AG20443 (cell line): ENCODE data around the gene TMEM138.

Experiments
- DNase-seq: peaks from one replicate; pipeline ENCODE4 v3.0.0; 2012; ENCODE audit warnings: low spot score, mixed read lengths

The TMEM138 gene

DNA sequence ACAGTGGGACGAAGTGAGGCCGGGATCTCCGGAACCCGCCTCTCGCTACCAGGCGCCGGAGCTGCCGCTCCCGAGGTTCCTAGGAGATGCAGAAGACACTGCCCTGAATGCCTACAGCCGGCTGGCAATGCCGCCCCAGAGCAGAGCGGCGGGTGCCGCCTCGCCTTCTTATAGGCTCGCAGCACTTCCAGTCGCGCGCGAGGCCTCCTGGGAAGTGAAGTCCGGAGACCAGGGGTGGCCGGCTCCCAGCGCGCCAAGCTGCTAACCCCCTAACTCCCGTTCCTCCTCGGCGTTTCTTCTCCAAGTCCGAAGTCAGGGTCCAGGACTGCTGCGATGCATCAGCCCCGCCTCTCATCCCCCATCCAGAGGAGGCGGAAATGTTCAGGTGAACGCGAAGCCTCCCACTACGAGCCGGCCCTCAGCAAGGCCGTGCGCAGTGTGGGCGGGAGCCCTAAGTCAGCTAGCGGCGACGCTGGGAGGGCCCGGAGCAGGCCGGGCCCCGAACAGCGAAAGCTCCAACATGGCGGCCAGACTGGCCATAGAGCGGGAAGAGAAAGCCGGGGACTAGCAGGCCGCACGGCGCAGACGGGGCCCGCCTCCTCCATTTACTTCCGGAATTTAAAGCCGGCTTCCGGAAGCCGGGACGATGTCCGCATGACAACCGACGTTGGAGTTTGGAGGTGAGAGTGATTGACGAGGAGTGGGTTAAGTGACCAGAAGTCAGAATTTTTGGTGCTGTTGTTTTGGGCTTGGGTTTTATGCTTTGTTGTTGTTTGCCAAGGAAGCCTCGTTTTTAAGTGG lies at the start of gene TMEM138, which contains the start of gene CYB561A3:
TSS of gene TMEM138 (plus strand) at position 634 of the 801 bp plus-strand sequence. CDS start 2,017 bp downstream, outside the sequence.
TSS of gene CYB561A3 (minus strand) at position 142 of the 801 bp plus-strand sequence. CDS start 5,169 bp downstream, outside the sequence.
- peak; percentile 96 for DNase-seq

DNA sequence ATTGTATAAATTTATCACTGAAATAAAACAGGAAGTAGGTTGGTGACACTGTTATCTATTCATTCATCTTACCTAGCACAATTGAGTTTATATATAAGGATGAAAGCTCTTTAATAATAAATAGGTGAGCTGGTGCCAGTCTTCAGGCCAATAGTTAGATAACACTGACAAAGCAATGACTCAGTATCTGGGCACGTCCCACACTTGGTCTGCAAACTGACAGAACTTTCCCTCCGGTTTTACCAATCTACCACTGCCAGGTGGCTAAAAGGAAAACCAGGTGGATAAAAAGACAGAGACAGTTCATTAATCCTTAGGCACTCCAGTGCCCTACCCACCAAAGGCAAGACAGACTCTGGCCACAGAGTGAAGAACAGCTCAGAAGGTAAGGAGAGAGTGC lies 46.9 kb upstream of the TMEM138 start:
- no peak for DNase-seq

DNA sequence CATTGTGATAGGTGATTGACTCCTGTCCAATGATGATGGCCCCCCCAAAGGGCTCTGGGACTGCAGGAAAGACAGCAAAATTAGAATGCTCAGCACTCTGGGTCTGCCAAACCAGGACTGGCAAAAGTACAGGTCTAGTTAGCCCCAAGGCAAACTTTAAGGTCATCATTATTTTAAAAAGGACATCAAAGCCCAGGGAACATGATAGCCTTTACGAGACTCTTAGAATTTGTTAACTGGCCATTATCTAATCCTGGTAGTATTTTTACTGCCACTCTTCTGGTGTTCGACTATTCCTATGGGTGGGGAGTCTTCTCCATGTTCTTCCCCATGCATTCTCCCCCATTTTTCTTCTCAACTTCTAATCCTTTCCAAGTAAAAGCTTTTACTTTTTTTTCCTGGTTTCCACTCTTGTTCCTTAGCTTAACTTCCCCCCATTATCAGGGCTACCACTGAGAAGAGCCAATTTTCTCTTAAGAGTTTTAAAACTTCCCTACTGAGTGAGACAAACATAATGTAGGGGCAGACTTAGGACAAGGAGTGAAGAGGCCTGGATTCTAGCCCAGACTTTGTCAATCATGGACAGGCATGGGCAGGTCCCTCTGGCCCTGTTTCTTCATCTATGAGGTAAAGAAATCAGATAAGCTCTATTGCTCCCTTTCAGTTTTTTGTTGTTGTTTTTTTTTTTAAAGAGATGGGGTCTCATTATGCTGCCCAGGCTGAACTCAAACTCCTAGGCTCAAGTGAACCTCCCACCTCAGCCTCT lies 36.3 kb upstream of the TMEM138 start:
- no peak for DNase-seq

DNA sequence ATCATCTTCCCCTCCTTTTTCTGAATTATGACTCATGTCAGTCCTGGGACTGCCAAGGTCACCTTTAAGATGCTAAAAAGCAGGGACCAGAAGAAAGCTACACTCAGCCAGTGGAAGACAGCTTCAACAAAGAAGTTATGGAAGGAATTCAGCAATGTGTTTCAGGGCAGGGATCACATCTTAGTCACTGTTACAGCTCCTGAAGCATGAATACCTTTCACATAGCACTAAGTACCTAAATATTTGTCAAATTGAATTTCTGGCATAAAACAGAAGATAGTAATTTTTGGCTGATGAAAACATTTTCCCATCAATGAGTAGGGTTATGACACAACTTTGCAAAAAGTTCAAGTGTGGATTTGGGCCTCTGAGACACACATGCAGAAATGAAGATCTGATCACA lies 34.5 kb upstream of the TMEM138 start:
- peak; percentile 30 for DNase-seq

DNA sequence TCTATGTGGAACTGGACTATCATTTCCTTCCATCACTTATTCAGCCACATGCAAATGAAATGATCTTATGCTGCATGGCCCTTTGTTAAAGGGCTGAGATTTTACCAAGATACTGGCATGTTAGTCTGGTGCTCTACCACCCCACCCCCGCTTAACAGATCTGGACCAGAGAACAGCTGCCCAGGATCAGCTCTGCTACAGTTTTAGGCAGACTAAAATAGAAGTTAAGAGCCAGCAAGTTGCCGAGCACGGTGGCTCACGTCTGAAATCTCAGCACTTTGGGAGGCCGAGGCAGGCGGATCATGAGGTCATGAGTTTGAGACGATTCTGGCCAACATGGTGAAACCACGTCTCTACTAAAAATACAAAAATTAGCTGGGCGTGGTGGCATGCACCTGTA lies 33.8 kb upstream of the TMEM138 start:
- no peak for DNase-seq

DNA sequence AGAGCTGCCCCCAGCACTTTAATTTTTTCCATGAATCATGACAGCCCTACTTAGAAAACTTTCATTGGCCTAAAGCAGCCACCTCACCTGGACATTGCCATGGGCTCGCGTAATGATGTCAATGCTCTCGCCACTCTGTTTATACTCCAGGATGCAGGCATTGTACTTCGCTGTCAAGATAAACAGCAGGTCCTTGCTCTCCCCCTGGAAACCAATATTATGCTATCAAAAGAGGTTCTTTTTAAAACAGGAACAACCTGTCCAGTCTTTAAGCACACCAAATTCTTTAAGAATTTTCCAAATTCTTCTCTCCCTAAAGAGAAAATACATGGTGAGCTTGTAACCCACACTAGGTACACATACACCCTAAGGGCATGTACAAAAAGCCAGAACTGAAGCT lies 32.3 kb upstream of the TMEM138 start:
- no peak for DNase-seq

DNA sequence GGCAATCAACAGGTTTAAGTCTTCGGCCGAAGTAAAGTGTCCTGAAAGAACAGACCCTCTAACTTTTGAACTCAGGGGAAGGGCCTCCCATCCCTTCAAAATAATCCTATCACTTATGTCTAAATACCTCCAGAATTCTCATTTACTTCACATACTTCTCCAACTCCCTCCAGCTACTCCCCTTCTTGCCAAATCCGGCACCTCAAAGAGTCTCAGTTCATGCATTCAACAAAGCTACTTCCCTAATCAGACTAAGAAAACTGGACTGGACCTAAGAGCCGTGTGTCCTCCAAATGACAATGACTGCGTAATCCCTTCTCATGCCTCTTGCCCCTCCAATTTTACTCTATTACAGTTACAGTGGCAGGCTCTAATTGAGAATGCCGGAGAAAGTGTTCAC lies 30.5 kb upstream of the TMEM138 start:
- DNase-seq, result no peak

DNA sequence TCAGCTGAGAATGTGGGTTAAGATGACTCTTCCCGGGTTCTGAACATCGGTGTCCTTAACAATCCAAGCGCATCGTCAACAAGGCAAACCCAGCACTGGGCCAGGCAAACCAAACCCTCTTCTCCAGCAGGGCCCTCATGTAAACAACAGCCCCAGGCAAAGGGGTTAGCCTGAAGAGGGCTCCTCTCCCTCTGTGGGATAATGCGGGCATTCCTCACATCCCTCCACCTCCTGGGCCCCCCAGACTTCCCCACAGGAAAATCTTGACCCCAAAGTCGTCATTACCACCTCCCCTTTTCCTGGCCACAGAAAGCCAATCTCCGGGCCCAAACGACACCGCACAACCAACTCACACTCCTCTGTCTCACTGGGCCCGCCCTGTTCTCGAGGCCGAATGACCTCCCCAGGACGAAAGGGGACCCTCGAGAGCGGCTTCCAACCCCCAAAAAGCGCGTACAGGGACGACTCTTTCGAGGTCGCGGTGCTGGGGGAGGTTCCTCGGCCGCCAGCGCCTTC lies 29.8 kb upstream of the TMEM138 start:
- peak; percentile 67 for DNase-seq

DNA sequence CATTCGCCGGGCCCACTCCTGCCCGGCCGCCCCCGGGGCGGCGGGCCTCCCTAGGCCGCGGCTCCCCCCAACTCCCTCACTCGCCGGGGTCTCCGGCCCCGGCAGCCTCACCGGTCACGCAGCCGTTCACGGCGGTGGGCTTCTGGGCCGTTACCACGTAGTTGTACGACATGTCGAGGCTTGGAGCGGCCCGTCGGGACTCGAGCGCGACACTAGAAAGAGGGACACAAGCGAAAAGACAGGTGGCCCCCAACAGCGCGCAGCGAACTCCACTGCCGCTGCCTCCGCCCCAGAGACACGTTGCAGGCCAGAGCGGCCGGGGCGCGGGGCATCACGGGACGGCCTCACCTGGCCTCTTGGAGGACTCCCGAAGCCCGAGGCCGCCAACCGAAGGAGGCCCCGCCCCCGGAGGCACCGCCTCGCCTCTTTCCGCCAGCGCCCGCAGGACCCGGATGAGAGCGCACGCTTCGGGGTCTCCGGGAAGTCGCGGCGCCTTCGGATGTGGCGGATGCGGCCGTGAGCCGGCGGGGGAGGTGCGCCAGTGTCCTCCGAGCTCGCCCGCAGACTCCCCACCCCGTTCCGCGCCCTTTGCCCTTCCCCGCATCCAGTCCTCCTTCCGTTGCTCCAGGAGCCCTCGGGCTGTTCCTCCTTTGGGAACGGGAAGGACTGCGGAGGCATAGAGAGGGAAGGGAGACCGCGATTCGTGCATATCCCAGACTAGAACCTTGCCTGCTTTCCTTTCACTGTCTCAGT lies 29.2 kb upstream of the TMEM138 start, which contains the start of the genes DDB1 and TKFC:
TSS of gene DDB1 (minus strand) at position 309 of the 753 bp plus-strand sequence. CDS start at position 172, 137 bp downstream.
TSS of gene TKFC (plus strand) at position 432 of the 753 bp plus-strand sequence. CDS start 1,501 bp downstream, outside the sequence.
- peak; percentile 96 for DNase-seq

DNA sequence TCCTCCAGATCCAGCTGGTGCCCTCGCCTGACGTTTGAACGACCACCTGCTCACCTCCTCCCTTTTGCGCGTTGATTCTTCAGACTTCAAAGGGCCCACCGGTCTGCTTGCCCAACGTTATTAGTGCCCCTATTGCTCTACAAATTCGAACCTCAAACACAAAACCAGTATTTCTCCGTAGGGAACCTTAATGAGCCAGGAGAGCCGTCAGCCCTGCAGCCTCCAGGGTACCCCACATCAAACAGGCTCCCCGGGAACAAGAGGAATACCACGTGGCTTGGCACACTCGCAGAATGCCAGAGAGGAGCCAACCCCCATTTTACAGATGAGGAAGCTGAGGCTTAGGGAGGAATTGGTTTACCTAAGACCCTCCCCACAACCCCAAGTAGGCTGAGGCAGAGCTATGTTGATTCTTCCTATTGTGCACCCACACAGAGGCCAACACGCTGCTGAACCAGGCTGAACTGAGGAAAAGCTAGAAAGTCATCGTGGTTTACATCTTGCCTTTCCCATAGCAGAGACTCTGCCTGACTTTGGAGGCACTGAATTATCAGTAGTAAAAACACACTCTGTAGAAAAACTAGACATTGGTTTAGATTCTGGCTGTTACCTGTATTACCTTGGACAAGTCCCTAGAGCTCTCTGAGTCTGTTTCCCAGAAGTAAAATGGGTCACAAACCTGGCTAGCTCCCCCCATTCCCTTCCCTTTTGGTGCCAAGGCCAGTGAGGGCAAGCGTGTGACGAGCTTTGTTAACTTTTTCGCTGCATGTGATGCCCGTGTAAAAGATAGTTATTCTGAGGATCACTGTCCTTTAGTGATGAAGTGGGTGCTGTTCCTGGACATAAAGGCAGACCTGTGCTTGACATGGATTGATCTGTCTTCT lies 28.4 kb upstream of the TMEM138 start:
- no peak for DNase-seq

DNA sequence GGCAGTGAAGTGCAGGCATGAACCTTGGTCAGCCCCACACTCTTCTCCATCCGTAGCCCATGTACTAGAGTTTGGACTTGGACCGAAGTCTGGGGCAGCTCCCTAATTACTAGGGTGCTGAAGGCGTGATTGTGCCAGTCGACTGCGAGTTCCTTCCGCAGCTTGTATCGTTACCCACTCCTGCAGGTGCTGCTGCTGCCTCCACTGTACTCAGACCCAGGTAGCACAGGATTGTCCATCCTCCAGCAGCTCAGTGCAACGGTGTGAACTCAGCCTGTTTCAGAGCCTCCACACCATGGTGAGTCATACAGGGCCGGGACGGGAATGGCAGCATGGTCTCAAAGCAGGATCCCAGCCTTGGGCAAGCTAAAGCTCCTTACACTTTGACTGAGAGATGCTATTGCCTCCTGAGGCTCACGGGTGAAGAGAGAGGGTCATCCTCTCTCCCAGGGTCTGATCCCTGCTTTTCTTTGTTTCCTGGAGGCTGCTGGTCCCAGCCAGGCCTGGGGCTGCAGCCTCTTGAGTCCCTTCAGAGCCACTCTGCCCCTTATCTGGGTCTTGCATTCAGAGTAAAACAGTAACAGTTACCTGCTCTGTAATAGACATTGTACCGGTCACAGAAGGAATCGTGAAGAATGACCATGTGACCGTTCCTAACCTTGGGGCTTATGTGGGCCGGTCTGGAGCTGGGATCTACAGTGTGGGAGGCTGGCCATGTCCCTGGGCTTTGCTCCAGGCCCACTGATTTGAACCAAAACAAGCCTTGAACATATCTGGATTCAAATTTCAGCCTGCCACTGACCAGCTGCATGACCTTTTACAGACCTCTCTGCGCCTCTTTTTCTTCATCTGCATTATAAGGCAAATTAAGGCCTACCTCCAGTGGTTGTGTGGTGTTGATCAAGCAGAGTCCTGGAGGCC lies 27.5 kb upstream of the TMEM138 start:
- DNase-seq, result no peak

DNA sequence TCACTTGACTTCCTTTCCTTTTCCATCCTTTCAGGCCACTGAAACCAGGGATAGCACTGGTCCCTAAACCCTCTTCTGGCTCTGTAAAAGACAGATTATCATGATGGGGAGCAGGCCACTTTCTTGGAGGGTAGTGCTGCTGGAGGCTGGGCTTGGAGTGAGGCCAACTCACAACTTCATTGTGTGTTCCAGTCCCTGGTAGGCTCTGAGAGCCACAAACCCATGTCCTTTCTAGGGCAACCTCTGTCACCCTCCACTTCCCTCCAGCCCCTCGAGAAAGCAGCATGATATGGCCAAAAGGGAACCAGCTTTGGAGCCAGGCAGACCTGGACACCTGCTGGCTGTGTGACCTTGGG lies 26.8 kb upstream of the TMEM138 start:
- DNase-seq, result no peak

DNA sequence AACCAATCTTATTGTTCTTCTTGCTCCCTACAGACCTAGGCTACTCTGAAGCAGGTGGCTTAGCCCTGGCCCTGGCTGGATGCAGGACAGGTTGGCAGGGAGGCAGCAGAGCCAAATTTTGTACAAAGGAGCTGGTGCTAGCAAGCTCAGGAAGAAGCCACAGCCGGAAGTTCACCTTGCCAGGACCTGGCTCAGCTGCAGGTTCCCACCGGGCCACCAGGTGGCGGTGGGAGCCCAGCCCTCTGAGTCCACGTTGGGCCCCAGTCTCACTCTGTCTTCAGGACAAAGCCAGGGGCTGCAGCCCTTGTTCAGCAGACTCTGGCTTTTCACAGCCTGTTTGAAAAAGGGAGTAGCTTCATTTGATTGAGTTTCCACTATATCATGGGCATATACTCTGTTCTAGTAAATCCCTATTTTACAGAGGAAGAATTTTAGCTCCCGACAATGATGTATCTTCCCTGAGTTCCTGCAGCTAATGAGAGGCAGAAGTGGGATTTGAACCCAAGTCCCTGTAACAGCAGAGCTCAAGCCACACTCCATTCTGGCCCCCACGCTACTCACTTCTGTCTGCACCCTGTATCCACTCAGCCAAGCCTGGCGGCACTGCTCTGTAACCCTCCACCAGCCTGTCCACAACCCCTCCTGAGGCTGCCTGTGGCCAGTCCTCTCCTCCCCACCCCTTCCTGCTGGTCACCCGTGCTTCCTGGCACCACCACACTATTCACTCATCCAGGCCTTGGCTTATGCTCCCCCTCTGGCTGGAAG lies 25.8 kb upstream of the TMEM138 start:
- peak; percentile 91 for DNase-seq

DNA sequence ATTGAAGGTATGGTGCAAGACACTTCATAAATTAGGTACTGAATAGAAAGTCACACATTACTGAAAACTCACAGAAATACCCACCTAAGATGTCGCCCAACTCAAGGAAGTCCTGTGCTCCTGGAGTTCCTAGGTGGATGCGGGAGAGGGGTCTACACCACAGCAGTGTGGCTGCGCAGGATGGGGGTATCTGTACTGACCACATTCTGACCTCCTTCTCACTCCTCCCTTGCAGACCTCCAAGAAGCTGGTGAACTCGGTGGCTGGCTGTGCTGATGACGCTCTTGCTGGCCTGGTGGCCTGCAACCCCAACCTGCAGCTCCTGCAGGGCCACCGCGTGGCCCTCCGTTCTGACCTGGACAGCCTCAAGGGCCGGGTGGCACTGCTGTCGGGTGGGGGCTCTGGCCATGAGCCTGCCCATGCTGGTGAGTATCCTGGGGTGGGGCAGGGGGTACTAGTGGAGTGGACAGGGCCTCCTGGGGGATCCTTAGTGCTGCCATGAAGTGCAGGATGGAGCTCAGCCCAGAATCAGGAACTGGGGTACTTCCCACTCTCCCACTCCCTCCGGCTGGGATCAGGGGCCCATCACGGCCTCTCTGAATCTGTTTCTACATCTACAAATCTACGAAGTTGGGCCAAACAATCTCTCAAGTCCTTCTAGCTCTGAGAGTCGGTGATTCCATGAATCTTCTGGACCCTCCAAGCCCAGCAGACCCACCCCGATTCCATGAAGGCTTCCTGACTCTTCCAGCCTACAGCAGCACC lies 24.3 kb upstream of the TMEM138 start:
- DNase-seq, result no peak

DNA sequence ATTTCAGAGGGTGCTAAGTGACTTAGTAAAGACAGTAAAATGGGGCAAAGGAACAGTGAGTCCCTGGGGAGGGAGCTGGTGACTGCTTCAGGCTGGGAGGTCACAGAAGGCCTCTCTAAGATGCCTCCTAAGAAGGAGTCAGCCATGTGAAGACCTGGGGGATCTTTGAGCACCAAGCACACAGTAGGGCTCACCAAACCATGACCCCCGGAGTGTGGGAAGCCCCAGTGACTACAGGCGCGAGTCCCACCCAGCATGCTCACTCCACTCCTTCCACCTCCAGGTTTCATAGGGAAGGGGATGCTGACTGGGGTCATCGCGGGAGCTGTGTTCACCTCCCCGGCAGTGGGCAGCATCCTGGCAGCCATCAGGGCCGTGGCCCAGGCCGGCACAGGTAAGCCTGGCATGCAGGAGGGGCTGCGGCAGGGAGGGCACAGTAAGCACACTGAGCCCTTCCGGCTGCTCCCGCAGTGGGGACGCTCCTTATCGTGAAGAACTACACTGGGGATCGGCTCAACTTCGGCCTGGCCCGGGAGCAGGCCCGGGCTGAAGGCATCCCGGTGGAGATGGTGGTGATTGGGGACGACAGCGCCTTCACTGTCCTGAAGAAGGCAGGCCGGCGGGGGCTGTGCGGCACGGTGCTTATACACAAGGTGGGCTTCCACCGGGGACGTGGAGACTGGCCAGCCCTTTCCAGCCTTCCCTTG lies 23.2 kb upstream of the TMEM138 start:
- DNase-seq, result no peak

DNA sequence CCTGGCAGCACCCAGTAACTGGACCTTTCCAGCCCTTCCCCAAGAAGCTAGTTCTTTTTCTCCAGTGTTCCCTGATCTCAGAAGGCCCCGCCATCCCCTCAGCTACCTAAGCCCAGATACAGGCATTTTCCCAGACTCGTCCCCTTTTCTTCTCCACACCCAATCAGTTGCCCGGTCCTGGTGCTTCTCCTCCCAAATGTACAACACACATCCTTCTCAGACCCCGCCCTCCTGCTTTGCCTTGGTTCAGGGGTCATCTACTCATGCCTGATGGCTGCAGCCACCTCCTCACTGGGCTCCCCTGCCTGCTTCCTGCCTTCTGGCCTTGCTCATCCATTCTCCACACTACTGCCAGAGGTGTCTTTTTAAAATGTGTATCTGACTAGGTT lies 22.7 kb upstream of the TMEM138 start:
- DNase-seq, result no peak

DNA sequence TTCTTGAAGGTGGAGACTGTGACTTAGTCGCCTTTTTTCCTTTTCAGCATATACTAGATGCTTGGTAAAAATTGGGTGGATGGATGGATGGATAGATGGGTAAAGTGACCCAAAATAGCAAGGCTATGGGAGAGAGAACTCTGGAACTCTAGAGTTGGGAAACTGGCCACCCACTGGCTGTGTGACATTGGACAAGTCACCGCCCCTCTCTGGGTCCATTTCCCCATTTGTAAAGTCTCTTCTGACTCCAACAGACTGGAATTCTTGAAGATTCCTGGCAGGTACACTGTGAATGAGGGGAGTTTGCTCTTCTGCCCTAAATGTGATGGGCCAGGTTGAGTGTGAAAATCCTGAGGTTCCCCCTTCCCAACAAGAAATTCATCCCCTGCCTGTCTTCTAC lies 21.2 kb upstream of the TMEM138 start:
- no peak for DNase-seq

DNA sequence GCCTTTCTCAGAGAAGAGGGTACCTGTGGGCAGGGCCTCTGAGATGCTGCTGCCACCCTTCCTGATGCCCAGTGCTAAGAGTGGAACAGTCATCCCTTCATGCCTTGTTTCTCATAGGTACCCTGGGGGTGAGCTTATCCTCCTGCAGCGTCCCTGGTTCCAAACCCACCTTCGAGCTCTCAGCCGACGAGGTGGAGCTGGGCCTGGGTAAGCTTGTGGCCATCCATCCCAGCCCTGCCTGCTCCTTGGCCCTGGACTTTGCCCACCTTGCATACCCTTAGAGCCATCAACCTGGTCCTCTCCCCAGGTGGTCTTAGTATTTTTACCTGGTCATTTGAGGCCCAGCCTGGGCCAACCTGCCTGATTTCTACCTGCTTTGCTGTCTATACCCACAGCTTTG lies 20.5 kb upstream of the TMEM138 start:
- no peak for DNase-seq
